Measurements from ENCODE around the gene SFT2D2.
"Not testable (repeated sequence)": the region's sequence is repeated elsewhere in the genome, so short reads cannot be mapped to it uniquely, and the experiment has no call there.

Gene SFT2D2

GRCh38 chr1:168187177-168187576, 38.6 kb upstream of the SFT2D2 start:
- no peak for DNase-seq (ENCODE audit: low read depth)
- TF ChIP-seq, protein P1, sequence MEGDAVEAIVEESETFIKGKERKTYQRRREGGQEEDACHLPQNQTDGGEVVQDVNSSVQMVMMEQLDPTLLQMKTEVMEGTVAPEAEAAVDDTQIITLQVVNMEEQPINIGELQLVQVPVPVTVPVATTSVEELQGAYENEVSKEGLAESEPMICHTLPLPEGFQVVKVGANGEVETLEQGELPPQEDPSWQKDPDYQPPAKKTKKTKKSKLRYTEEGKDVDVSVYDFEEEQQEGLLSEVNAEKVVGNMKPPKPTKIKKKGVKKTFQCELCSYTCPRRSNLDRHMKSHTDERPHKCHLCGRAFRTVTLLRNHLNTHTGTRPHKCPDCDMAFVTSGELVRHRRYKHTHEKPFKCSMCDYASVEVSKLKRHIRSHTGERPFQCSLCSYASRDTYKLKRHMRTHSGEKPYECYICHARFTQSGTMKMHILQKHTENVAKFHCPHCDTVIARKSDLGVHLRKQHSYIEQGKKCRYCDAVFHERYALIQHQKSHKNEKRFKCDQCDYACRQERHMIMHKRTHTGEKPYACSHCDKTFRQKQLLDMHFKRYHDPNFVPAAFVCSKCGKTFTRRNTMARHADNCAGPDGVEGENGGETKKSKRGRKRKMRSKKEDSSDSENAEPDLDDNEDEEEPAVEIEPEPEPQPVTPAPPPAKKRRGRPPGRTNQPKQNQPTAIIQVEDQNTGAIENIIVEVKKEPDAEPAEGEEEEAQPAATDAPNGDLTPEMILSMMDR (IDR thresholded peaks at IDR 0.05; ENCODE audit: insufficient read depth, low read depth, low read length, missing control alignments), result no peak
- no peak overlapping the region for H3K4me3 ChIP-seq (ENCODE audit: low read depth, low read length)

- TF ChIP-seq, protein P1 (IDR thresholded peaks at IDR 0.05; ENCODE audit: insufficient read depth, low read depth, low read length, missing control alignments), result no peak
These were observed 35.4 kb upstream of the SFT2D2 start for GRCh38 chr1:168190403-168190802.

DNA sequence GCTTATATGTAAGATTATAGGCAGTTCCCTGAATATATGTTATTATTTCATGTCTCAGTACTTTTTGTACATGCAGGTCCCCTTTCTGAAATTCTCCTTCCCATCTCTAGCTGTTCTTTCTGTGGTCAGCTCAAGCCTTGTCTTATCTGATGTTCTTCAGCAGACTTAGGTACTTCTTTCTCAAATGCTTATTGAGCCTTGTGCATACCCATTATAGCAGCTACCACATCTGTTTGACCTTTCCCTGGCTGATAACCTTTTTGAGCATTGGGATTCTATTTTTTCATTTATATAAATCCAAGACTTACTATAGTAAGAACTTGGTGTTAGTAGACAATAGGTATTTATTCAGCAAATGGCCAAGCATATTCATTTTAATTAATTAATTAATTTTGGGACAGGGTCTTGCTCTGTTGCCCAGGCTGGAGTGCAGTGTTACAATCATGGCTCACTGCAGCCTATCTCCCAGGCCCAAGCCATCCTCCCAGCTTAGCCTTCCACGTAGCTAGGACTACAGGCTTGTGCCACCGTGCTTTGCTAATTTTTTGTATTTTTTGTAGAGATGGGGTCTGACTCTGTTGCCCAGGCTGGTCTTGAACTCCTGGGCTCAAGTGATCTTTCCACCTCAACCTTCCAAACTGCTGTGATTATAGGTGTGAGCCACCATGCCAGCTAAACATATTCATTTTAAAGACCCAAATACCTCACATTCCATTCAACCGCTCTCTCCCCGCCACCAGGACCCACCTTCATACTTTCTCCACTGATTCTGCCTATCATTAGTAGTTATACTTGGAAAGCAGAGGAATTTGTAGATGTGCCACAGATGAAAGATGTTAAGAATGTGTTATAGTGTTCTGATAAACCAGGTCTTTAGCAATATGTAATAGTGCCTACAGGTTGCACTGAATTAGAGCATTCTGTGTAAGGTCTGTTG, 30.3 kb upstream of the SFT2D2 start:
- TF ChIP-seq, protein P1 (IDR thresholded peaks at IDR 0.05; ENCODE audit: insufficient read depth, low read depth, low read length, missing control alignments), result no peak

More at GRCh38 chr1:168190403-168190802, 35.4 kb upstream of the SFT2D2 start:
- no peak for DNase-seq (ENCODE audit: low read depth)
- no peak overlapping the region for H3K4me3 ChIP-seq (ENCODE audit: low read depth, low read length)

GRCh38 chr1:168199056-168199455, 26.7 kb upstream of the SFT2D2 start:
- TF ChIP-seq, protein P1 (IDR thresholded peaks at IDR 0.05; ENCODE audit: insufficient read depth, low read depth, low read length, missing control alignments), result no peak
- no peak for DNase-seq (ENCODE audit: low read depth)
- H3K4me3 ChIP-seq (ENCODE audit: low read depth, low read length), result no peak overlapping the region

More for the DNA sequence above, 30.3 kb upstream of the SFT2D2 start:
- DNase-seq (ENCODE audit: low read depth), result no peak
- no peak overlapping the region for H3K4me3 ChIP-seq (ENCODE audit: low read depth, low read length)

DNA sequence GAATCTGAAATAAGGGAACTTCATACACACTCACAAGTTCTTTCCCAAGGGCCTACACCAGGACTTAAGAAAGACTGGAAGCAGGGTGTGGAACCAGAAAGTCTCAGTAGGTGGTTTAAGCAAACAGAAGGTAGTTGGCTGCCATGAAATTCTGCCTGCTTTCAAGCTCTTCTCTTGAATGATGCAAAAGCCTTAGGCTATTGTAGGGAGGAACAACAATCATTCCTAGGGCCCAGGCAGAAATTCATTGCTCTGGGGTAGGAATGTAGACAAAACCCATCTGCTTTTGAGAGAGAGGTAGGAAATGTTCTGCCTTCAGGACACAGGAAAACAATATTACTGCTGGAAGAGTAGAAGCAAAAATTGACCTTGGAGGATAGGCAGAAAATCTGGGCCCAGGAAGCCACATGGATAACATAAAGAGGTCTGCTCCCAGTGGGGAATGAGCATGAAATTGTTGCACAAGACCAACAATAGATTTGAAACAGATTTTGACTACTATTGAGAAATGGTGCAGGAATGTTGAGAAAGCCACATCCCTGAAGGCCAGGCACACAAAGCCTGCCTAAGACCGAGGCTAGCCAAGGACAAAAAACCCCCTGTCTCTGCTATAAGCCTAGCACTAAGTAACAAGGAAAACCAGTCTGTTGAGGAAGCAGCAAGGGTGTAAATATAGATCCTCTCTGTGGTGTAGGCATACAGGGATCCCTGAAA, 22.7 kb upstream of the SFT2D2 start:
- DNase-seq (ENCODE audit: low read depth), result no peak

GRCh38 chr1:168206111-168206510, 19.7 kb upstream of the SFT2D2 start:
- no peak overlapping the region for H3K4me3 ChIP-seq (ENCODE audit: low read depth, low read length)
- no peak for DNase-seq (ENCODE audit: low read depth)
- TF ChIP-seq, protein P1 (IDR thresholded peaks at IDR 0.05; ENCODE audit: insufficient read depth, low read depth, low read length, missing control alignments), result no peak

More for the DNA sequence above, 22.7 kb upstream of the SFT2D2 start:
- TF ChIP-seq, protein P1 (IDR thresholded peaks at IDR 0.05; ENCODE audit: insufficient read depth, low read depth, low read length, missing control alignments), result no peak
- H3K4me3 ChIP-seq (ENCODE audit: low read depth, low read length), result no peak overlapping the region

GRCh38 chr1:168207673-168208072, 18.1 kb upstream of the SFT2D2 start:
- not testable (repeated sequence) for H3K4me3 ChIP-seq (ENCODE audit: low read depth, low read length); DNase-seq (ENCODE audit: low read depth)
